22Rv1 (cell line): Measurements from ENCODE around the gene PLXNC1.

ENCODE experiments used
- H3K27ac ChIP-seq: fragments of 450-650 bp; 2 replicates; pipeline ENCODE4 v1.5.1; 2017
- CTCF ChIP-seq: fragments of 450-650 bp; IDR thresholded peaks from 2 replicates; pipeline ENCODE4 v1.5.1; 2017; ENCODE audit warnings: mild to moderate bottlenecking
- ZFX ChIP-seq: fragments of 450-650 bp; IDR thresholded peaks from 2 replicates; pipeline ENCODE4 v1.6.1; 2017; ENCODE audit warnings: antibody characterized with exemption, borderline replicate concordance

PLXNC1 gene

GRCh38 chr12:94289461-94290312 is 141.3 kb downstream of the PLXNC1 start:
- H3K27ac ChIP-seq: no peak overlapping the region
- TF ChIP-seq ZFX (no peak), CTCF (no peak)

- H3K27ac ChIP-seq: no peak overlapping the region
- TF ChIP-seq ZFX: no peak
- TF ChIP-seq CTCF: no peak
Measured at GRCh38 chr12:94290353-94290752, 142.0 kb downstream of the PLXNC1 start.

- no peak overlapping the region for H3K27ac ChIP-seq
- TF ChIP-seq CTCF: no peak
- no peak for TF ChIP-seq ZFX
Measured at GRCh38 chr12:94297096-94297699, 148.8 kb downstream of the PLXNC1 start.

DNA sequence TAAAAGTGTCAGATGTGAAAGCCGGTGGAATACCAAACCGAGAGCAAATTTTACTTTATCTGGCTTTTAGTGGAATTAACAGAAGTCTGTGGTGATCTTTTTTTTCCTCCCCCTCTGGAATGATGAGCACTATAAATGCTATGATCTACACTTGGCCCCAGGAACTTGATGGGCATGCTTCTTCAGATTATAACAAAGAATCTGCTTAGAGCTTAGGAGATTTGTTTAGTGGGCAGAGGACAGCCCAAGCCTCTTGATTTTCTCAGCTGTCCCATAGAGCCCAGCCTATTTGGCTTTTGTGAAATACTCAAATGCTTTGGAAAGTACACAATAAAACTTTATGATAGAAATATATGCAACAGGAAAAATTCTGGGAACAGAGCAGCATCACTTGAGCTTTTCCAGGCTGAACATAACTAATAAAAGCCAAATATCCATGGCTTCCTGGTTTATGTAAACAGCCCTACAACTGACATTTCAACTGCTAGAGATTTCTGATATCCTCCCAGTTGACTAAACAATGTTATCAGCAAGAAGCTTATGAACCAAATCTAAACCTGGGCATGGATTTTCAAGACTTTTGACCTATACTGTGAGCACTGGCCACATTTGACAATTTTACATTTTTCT is 149.6 kb downstream of the PLXNC1 start:
- TF ChIP-seq ZFX (no peak), CTCF (no peak)
- no peak overlapping the region for H3K27ac ChIP-seq

- H3K27ac ChIP-seq: no peak overlapping the region
- TF ChIP-seq ZFX: no peak
- TF ChIP-seq CTCF: no peak
Measured at GRCh38 chr12:94299846-94300245, 151.5 kb downstream of the PLXNC1 start.

- no peak overlapping the region for H3K27ac ChIP-seq
Measured at GRCh38 chr12:94304012-94304411, 155.6 kb downstream of the PLXNC1 start.

More at GRCh38 chr12:94304012-94304411, 155.6 kb downstream of the PLXNC1 start:
- TF ChIP-seq CTCF: no peak
- no peak for TF ChIP-seq ZFX
